Right renal cortex interstitium (tissue), 3 donors: ENCODE results near the gene SUMO3. TPM values are rescaled to one million over a fixed set of nuclear protein-coding genes. Genes with fewer than 3 reads are reported as not detected.

ENCODE experiments used
- DNase-seq, 3 donors: peaks; one replicate each; pipeline ENCODE4 v3.0.0-alpha.2; 2013; ENCODE audit warnings: low read depth in 3 of 3, low spot score in 2 of 3
- polyA plus RNA-seq, 3 donors: library from polyadenylated mRNA; unstranded; fragments of 120-200 nt; gene quantifications; one replicate each; pipeline ENCODE4 v1.2.1, GENCODE V29; 2013; ENCODE audit not compliant: insufficient read length in 3 of 3

Gene SUMO3
- polyA plus RNA-seq, 3 donors = 119 to 121 (median 119) TPM

DNA sequence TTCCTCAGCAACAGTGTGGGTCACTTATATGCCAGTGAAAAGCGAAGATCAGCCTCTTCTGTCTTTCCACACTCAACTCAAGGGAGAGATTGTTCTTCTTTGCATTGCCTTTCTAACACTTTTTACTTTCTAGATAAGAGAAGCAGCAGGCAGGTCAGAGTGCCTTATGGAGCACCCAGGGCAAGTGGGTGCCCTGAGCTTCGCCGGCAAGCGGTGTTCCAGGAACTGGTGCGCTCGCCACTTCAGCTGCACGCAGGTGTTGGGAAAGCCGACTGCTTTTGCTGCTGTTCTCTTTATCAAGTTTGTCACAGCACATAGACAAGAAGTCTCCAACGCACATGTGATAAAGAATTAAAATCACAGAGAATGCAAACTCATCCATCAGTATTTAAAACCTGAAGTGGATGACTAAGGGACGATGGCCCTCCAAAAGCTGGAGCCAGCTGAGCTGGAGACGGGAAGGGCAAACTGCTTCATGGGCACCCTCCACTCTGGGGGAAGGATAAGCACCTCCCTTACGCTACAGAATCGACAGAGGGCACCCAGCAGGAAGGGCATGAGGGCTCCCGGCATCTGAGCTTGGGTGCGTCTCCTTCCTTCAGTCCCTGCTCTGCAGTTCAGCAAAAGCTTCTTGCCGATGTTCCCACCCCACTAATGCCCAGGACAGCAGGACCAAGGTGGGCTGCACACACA is 36.9 kb downstream of the SUMO3 start:
- DNase-seq = no peak

DNA sequence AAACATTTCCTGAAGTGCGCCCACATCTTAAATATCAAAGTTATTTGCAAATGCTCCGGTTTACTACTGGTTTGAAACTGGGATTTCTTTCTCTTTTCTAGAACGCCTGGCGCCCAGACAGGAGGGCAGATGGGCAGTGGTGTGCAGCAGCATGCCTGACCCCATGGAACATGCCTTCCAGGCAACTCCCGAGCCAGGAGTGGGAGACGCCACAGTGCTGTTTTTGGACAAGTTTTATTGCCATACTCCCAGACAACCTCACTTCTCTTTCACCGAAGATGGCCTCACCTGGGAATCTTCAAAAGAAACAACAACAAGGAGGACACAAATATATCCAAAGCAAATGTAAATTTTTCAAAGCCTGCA is 37.7 kb downstream of the SUMO3 start:
- no peak for DNase-seq

DNA sequence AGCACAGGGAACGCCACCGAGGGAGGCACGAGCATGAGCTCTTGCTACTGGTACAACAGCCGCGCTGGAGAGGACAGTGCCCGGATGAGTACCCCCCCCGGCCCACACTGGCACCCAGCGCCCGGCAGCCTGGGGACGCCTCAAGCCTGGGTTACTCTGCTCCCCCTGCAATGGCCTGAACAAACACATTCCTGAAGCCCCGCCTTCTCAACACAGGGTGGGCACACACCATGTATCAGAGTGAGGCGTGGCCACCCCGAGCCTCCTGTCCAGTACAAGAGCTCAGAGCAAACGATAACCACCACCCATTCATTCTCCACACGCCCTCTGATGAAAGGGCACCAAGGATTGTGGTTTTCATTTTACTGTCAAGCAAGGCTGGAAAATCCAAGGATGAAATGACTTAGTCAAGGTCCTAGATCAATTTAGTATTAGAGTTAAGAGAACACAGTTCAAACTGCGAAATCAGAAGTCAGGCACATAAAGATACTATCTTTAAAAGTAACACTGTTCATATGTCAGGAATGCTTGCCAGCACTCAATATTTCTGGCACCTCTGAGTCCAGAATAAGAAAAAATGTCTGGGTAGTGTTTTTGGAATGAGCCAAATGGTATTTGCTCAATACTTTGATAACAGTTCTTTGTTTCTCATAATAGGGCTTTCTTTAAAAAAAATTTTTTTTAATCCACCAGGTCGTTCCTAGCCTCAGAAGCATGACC is 38.3 kb downstream of the SUMO3 start:
- no peak for DNase-seq

GRCh38 chr21:44778983-44779382 is 38.9 kb downstream of the SUMO3 start:
- DNase-seq = no peak

DNA sequence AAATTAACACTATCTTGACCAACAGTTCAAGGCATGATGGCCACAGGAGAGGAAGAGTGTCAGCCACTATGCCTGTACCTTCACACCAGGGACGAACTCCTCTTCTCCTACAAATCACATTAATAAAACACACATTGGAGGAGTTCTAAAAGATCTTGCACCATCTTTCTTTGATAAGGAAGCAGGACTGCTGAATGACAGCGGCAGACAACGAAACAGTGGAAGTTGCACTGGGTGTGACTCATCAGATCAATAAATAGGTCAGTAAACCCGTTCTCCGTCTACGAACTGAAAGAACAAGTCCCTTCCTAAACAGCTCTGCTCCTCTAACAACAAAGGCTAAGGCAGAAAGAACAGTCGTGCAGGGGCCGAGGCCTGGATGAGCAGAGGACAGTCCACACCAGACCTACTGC is 39.4 kb downstream of the SUMO3 start:
- no peak for DNase-seq

GRCh38 chr21:44778094-44778493 is 39.8 kb downstream of the SUMO3 start:
- DNase-seq = no peak

DNA sequence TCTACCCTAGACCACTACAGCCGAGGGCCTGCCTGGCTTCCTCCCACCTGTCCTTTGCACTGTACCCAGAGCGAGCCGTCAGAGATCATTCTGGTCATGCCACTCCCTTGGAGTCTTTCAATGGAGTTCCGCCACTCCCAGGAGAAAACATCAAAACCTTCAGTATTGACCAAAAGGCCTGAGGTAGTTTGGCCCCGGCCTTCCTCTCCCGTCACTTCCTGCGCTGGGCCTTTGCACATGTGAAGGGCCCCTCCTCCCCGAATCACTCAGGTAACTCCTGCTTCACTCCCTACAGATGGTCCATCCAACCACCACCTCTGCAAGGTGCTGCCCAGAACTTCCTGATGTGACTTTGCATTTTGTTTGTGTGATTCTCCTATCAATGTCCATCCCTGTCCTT is 42.9 kb downstream of the SUMO3 start:
- DNase-seq = no peak

- DNase-seq = peak; percentile 45 to 80 (median 57)
Observed at GRCh38 chr21:44773291-44773932, 44.5 kb downstream of the SUMO3 start.

DNA sequence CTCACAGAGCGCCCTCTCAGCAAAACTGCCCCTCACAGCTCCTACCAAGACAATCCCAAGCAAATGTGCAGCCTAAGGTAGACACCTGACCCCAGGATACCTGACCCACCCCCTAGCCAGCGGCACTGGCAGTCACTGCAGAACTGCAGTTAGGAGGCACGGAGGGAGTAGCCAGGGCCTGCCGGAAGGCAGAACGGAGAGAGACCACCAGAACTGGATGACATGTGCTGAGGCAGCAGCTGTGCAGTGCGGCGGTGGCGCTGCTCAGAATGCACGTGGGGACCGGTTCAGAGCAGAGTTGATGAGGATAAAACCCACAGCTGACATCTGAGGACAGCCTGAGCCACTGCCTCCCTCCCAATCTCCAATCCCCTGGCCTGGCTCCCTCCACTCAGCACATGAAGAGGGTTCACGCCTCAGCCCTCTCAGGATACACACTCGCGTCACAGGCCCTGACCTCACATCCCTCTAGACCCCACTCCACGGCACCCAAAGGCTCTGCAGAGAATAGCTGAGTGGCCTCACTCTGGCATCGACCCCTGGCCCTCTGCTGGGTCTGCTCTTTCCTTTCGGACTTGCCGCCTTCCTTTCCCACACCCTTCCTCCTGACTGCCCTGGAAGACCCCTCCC is 45.9 kb downstream of the SUMO3 start:
- no peak for DNase-seq

DNA sequence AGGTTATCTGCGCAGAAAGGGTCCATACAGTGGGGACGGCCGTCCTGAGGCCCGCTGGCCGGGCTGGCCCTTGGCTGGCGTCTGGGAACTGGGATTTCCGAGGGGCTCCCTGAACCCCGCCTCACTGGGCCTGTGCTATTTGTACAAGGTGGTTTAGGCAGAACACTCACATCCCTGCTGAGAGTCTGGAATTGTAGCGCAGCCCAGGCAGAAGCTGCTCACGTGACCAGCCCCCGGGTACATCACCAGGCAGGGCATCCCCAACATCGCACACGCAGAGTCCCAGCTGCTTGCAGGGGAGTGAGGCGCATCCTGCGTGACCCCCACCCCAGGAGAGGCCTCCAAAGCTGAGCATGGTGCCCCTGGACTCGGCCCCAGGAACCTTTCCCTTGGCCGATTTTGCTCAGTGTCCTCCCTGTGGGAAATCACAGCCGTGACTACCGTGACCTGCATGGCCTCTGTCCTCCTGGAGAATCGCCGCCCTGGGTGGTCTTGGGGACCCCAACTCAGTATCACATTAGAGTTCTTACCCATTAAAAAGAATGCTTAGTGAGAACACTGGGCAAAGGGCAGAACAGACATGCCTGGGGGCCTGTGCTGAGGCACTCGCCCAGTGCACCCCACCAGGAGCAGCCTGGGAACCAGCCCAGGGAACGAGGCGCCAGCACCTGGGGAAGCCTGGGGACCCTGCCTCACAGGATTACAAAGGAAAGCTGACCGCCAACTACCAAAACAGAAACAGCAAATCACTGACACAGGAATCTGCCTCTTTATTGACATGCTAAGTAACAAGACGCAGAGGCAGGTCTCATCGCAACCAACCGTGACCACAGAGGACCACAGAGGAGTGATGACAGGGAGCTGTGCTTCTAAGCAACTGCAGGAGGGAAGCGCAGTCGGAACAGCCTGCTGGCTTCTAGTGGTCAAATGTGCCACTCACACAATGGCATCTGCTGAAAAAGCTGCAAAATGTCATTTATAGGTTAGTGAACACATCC is 49.7 kb downstream of the SUMO3 start:
- no peak for DNase-seq

GRCh38 chr21:44766818-44767354 is 51.0 kb downstream of the SUMO3 start:
- no peak for DNase-seq

GRCh38 chr21:44766014-44766817 is 51.6 kb downstream of the SUMO3 start:
- no peak for DNase-seq

- DNase-seq = no peak
Observed at GRCh38 chr21:44765231-44766013, 52.4 kb downstream of the SUMO3 start.

GRCh38 chr21:44764319-44765230 is 53.3 kb downstream of the SUMO3 start:
- DNase-seq = no peak

- DNase-seq = no peak
Observed at GRCh38 chr21:44763451-44764318, 54.2 kb downstream of the SUMO3 start.

DNA sequence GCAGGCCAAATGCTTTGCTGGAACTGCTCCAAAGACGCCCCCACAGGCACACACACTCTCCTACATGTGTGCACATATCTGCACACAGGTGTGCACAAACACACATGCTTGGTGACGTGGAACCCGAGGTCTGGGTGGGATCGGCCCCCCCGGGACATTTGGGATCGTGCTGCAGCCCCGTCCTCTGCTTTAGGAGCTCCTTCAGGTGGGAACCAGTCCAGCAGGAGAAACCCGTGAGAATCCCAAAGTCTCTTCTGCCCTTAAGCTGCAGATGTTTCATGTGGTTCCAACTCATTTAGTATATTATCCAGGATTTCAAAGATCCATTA is 54.8 kb downstream of the SUMO3 start:
- no peak for DNase-seq
